ENCODE measurements around the gene TMCC3.

TMCC3 gene

DNA sequence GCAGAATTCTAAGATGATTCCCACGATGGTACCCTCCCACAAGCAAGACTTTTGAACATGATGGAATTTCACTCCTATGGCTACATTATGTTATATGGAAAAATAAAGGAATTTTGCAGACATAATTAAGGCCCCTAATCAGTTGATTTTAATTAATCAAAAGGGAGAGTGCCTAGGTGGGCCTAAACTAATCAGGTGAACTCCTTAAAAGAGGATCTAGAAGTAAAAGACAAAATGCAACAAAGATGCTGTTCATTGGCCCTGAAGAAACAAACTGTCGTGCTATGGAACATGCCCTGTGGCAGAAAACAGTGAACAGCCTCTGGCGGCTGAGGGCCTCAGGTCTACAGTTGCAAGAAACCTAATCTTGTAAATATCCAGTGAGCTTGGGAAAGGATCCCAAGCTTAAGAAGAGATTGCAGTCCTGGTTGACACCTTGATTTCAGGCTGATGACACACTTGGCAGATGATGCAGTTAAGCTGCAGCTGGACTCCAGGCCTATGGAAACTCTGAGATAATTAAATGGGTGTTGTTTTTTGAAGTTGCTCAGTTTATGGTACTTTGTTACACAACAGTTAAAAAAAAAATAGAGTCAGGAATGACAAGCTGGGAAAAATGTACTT, 13.8 kb downstream of the TMCC3 start:
- TF ChIP-seq, protein P1, sequence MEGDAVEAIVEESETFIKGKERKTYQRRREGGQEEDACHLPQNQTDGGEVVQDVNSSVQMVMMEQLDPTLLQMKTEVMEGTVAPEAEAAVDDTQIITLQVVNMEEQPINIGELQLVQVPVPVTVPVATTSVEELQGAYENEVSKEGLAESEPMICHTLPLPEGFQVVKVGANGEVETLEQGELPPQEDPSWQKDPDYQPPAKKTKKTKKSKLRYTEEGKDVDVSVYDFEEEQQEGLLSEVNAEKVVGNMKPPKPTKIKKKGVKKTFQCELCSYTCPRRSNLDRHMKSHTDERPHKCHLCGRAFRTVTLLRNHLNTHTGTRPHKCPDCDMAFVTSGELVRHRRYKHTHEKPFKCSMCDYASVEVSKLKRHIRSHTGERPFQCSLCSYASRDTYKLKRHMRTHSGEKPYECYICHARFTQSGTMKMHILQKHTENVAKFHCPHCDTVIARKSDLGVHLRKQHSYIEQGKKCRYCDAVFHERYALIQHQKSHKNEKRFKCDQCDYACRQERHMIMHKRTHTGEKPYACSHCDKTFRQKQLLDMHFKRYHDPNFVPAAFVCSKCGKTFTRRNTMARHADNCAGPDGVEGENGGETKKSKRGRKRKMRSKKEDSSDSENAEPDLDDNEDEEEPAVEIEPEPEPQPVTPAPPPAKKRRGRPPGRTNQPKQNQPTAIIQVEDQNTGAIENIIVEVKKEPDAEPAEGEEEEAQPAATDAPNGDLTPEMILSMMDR (IDR thresholded peaks at IDR 0.05; ENCODE audit: low read depth, low read length) = no peak
- no peak overlapping the region for H3K4me3 ChIP-seq (ENCODE audit: low read depth, low read length)

DNA sequence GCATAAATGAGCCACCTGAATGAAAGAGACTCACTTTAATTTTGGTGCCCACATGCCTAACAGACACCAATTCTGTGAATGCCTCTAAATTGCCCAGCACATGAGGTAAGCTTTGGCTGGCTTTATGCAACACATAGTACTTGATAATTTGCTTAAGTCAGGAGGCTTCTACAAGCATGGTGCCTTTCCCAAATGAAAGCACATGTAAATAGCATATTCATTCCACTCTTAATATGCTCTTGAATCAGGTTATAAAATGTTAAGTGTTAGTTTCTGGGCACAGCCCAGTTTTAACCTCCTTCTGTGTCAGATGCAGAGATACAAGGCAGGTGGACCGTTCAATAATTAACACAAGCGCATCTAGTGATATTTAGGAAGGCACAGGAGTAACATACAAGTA, 15.6 kb downstream of the TMCC3 start:
- no peak overlapping the region for H3K4me3 ChIP-seq (ENCODE audit: low read depth, low read length)
- TF ChIP-seq, protein P1 (IDR thresholded peaks at IDR 0.05; ENCODE audit: low read depth, low read length) = no peak

DNA sequence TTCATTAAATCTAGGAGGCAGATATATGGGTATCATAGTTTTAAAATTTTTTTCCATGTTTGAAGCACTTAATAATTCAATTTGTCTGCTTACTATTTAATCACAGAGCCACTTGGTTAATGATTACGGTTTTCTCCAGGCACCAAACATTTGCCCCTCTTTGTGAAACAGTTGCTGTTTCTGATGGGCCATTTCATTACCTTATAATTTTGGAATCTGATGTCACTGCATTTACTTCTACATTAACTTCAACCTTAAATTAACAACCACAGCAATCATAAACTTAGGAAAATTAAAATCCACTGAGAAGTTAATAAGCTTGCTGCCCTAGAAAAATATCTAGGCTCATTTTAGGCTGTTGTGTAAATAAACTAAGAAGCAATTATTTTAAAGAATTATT, 17.0 kb downstream of the TMCC3 start:
- no peak overlapping the region for H3K4me3 ChIP-seq (ENCODE audit: low read depth, low read length)
- TF ChIP-seq, protein P1 (IDR thresholded peaks at IDR 0.05; ENCODE audit: low read depth, low read length) = no peak

DNA sequence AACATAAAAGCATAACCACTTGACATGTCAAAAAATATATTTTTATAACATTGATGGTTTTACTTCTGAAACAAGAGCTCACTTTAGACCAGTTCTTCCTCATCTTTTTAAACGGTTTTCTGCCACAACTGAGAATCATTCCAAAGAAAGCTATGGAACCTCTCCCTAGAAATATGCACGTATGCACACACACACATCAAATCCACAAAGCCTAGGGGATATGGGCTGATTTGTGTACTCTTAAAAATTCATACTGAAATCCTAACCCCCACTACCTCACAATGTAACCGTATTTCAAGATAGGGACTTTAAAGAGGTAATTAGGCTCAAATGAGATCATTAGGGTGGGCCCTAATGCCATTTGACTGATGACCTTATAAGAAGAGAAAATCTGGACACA, 19.3 kb downstream of the TMCC3 start:
- H3K4me3 ChIP-seq (ENCODE audit: low read depth, low read length) = no peak overlapping the region
- TF ChIP-seq, protein P1 (IDR thresholded peaks at IDR 0.05; ENCODE audit: low read depth, low read length) = no peak

DNA sequence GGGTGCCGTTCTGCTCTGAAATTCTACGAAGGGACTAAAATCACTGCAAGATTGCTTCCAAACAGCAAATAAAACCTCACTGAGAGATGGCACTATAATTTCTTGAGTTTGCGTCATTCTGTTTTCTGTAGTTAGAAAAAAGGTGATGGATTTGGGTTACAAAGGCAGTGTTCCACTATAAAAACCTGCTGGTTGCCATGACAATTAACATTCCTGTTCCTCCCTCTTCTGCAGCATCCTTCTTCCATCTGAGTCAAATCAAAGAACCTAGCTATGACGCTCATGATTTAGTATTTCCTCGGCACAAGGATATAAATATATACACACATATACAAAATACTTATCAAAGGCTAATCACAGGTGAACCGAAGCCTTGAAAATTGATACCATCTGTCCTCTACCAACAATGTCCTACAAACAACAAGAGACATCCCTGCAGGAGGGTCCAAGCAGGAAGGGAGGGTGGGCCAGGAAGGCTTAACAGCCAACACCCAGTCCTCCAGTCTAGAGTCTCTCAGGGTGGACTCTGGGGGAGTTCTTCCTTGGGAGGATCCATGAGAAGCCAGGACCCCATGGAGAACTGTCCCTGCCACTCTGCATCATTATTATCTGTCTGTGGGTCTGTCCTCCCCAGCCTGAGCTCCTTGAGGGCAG, 21.4 kb downstream of the TMCC3 start:
- TF ChIP-seq, protein P1 (IDR thresholded peaks at IDR 0.05; ENCODE audit: low read depth, low read length) = no peak
- H3K4me3 ChIP-seq (ENCODE audit: low read depth, low read length) = no peak overlapping the region

DNA sequence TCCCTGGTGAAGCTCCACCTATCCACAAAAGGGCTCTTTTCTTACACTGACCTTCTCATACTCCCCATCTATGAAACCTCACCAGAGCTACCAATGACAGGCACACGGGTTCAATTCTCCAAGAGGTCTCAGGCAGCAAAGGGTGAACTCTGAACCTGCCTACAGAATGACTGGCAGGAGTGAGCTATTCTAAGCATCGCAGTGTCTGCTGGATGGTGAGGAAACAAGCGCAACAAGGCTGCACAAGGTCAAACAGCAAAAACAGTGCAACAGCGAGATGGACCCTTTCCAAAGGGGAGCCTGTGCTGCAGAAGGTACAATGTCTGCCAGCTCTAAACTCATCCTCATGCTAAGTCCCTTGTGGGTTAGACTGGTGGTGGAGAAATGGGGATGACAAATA, 22.0 kb downstream of the TMCC3 start:
- TF ChIP-seq, protein P1 (IDR thresholded peaks at IDR 0.05; ENCODE audit: low read depth, low read length) = no peak
- H3K4me3 ChIP-seq (ENCODE audit: low read depth, low read length) = no peak overlapping the region

DNA sequence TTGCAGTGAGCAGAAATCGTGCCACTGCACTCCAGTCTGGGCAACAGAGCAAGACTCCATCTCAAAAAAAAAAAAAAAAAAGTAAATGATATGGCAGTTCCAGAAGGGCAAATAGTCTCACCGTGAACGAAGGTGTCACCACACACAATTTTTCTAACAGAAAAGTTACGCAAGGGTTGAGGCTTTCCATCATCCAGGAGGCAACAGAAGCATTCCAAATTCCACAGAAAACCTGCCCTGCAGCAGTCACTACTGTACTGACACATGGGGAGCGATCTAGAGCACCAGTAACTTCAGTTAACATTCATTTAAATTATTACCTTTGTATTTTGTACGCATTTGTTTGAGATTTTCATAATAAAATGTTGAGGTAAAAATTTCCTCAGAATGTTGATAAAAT, 24.8 kb downstream of the TMCC3 start:
- TF ChIP-seq, protein P1 (IDR thresholded peaks at IDR 0.05; ENCODE audit: low read depth, low read length) = no peak
- H3K4me3 ChIP-seq (ENCODE audit: low read depth, low read length) = no peak overlapping the region
